ENCODE measurements around the gene EMSY. TPM values are rescaled to one million over a fixed set of nuclear protein-coding genes. Genes with fewer than 3 reads are reported as not detected.

Gene EMSY
- total and polyA plus RNA-seq, 2 of the 8 experiments (the other 6 are each of a cell fraction or from before 2014, with no cell fraction given), result 29.6 to 34.6 TPM

DNA sequence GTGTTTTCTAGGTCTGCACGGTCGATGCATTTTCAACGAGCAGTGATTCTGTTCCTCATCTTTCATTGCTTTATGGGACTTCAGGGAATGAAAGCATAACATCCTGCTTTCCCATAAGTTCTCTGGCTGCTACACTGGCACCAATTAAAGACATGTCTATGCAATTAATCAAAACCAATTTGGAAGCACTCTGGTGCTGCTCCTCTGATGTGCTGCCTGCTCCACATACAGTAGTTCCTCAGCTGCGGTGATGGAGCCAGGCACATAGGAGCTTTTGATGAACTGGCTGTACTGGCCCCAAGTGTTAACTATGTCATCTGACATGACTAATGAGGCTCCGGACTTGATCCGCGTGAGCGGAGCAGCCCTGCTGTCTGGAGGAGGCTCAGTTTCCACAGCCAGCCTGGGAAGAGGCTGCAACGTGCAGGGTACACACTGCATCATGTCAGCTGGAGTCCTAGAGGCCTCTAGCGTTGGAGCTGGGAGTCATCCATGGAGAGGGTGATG lies 33.9 kb upstream of the EMSY start (continued):
- TF ChIP-seq, protein P1, sequence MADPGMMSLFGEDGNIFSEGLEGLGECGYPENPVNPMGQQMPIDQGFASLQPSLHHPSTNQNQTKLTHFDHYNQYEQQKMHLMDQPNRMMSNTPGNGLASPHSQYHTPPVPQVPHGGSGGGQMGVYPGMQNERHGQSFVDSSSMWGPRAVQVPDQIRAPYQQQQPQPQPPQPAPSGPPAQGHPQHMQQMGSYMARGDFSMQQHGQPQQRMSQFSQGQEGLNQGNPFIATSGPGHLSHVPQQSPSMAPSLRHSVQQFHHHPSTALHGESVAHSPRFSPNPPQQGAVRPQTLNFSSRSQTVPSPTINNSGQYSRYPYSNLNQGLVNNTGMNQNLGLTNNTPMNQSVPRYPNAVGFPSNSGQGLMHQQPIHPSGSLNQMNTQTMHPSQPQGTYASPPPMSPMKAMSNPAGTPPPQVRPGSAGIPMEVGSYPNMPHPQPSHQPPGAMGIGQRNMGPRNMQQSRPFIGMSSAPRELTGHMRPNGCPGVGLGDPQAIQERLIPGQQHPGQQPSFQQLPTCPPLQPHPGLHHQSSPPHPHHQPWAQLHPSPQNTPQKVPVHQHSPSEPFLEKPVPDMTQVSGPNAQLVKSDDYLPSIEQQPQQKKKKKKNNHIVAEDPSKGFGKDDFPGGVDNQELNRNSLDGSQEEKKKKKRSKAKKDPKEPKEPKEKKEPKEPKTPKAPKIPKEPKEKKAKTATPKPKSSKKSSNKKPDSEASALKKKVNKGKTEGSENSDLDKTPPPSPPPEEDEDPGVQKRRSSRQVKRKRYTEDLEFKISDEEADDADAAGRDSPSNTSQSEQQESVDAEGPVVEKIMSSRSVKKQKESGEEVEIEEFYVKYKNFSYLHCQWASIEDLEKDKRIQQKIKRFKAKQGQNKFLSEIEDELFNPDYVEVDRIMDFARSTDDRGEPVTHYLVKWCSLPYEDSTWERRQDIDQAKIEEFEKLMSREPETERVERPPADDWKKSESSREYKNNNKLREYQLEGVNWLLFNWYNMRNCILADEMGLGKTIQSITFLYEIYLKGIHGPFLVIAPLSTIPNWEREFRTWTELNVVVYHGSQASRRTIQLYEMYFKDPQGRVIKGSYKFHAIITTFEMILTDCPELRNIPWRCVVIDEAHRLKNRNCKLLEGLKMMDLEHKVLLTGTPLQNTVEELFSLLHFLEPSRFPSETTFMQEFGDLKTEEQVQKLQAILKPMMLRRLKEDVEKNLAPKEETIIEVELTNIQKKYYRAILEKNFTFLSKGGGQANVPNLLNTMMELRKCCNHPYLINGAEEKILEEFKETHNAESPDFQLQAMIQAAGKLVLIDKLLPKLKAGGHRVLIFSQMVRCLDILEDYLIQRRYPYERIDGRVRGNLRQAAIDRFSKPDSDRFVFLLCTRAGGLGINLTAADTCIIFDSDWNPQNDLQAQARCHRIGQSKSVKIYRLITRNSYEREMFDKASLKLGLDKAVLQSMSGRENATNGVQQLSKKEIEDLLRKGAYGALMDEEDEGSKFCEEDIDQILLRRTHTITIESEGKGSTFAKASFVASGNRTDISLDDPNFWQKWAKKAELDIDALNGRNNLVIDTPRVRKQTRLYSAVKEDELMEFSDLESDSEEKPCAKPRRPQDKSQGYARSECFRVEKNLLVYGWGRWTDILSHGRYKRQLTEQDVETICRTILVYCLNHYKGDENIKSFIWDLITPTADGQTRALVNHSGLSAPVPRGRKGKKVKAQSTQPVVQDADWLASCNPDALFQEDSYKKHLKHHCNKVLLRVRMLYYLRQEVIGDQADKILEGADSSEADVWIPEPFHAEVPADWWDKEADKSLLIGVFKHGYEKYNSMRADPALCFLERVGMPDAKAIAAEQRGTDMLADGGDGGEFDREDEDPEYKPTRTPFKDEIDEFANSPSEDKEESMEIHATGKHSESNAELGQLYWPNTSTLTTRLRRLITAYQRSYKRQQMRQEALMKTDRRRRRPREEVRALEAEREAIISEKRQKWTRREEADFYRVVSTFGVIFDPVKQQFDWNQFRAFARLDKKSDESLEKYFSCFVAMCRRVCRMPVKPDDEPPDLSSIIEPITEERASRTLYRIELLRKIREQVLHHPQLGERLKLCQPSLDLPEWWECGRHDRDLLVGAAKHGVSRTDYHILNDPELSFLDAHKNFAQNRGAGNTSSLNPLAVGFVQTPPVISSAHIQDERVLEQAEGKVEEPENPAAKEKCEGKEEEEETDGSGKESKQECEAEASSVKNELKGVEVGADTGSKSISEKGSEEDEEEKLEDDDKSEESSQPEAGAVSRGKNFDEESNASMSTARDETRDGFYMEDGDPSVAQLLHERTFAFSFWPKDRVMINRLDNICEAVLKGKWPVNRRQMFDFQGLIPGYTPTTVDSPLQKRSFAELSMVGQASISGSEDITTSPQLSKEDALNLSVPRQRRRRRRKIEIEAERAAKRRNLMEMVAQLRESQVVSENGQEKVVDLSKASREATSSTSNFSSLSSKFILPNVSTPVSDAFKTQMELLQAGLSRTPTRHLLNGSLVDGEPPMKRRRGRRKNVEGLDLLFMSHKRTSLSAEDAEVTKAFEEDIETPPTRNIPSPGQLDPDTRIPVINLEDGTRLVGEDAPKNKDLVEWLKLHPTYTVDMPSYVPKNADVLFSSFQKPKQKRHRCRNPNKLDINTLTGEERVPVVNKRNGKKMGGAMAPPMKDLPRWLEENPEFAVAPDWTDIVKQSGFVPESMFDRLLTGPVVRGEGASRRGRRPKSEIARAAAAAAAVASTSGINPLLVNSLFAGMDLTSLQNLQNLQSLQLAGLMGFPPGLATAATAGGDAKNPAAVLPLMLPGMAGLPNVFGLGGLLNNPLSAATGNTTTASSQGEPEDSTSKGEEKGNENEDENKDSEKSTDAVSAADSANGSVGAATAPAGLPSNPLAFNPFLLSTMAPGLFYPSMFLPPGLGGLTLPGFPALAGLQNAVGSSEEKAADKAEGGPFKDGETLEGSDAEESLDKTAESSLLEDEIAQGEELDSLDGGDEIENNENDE (IDR thresholded peaks at IDR 0.05; ENCODE audit: insufficient replicate concordance, low read length), result no peak
- TF ChIP-seq EGR1 (IDR thresholded peaks at IDR 0.05; ENCODE audit: borderline replicate concordance, low read depth, low read length) (no peak), RAD21 (IDR thresholded peaks at IDR 0.05 in 1 of 2, conservative IDR thresholded peaks at IDR 0.05 in 1 of 2; ENCODE audit: low read depth in 2 of 2, low read length in 2 of 2) (no peak)
